K562 (cell line): ENCODE data around the gene TTLL9. TPM values are rescaled to one million over a fixed set of nuclear protein-coding genes. Genes with fewer than 3 reads are reported as not detected.

ENCODE experiments used
- ATAC-seq: fragments of 200-7000 bp; cut with Tn5 transposase; 3 replicates; pipeline ENCODE4 v1.9.1; 2020; ENCODE audit warnings: moderate library complexity
- BruUV-seq: library from RNA; stranded (reverse); fragments of 400-500 nt; replicated peaks from 2 replicates; lab custom pipeline; 2021; lab: Mats Ljungman, UMichigan
- CTCF ChIA-PET: fragments of 300-600 bp; formaldehyde crosslinking; extraction: SDS; loops from one replicate; lab custom pipeline; 2021; ENCODE audit warnings: low intra/inter-chr PET ratio; lab: Yijun Ruan, JAX
- POLR2A ChIA-PET: fragments of 300-600, 350-650 bp; sonication (Branson Sonifier 250); formaldehyde crosslinking; extraction: SDS; loops from one replicate; lab custom pipeline; 2021; ENCODE audit warnings: antibody characterized with exemption, inconsistent platforms; lab: Yijun Ruan, JAX
- DNase-seq, 4 experiments: peaks; one replicate each; pipeline versions ENCODE4 v3.0.0 to v3.0.0-alpha.2; 2011 to 2018; ENCODE audit warnings: low spot score in 3 of 4, mixed read lengths in 3 of 4; ENCODE audit errors: extremely low read depth in 1 of 4
- FAIRE-seq: peaks from 2 replicates; lab custom pipeline; 2011; peaks lifted over from hg19 to GRCh38; lab: Jason Lieb, UNC
- H2AFZ ChIP-seq: 2 replicates; pipeline ENCODE4 v1.6.0; 2011; ENCODE audit warnings: low read depth, low read length, control low read depth, inconsistent platforms
- H3K27ac ChIP-seq: fragments of 200-600 bp; 3 replicates; pipeline ENCODE4 v1.8.0; 2011; ENCODE audit warnings: low read depth, mild to moderate bottlenecking, control low read depth, inconsistent platforms, low read length, moderate library complexity, mixed read lengths; ENCODE audit errors: extremely low read depth
- H3K27me3 ChIP-seq, 2 experiments: fragments of 300-600 bp in 1 of 2; 2 replicates in 1 of 2; 3 replicates in 1 of 2; pipeline versions ENCODE4 v1.6.0 to v1.8.0; 2011; ENCODE audit warnings: inconsistent platforms in 2 of 2, low read length in 2 of 2, mild to moderate bottlenecking in 1 of 2, mixed read lengths in 1 of 2, moderate library complexity in 1 of 2; ENCODE audit not compliant: control insufficient read depth in 2 of 2, insufficient read depth in 2 of 2
- H3K36me3 ChIP-seq: fragments of 300-600 bp; 3 replicates; pipeline ENCODE4 v1.8.0; 2011; ENCODE audit warnings: mild to moderate bottlenecking, low read length, inconsistent platforms; ENCODE audit not compliant: control insufficient read depth, insufficient read depth
- H3K4me1 ChIP-seq, 2 experiments: fragments of 200-600 bp in 1 of 2; replicated peaks in 1 of 2; 2 replicates in 1 of 2; 3 replicates in 1 of 2; pipeline versions ENCODE4 v1.5.1 to v1.8.0; 2011; ENCODE audit warnings: inconsistent platforms in 2 of 2, low read length in 2 of 2, mild to moderate bottlenecking in 1 of 2, mixed read lengths in 1 of 2, moderate library complexity in 1 of 2; ENCODE audit not compliant: control insufficient read depth in 2 of 2, insufficient read depth in 2 of 2
- H3K4me2 ChIP-seq: 2 replicates; pipeline ENCODE4 v1.6.1; 2011; ENCODE audit warnings: low read length, control low read depth, inconsistent platforms, mixed read lengths; ENCODE audit not compliant: insufficient read depth
- H3K4me3 ChIP-seq: fragments of 200-600 bp; sonication (generic), shearing (Covaris generic); 2 replicates; pipeline ENCODE4 v1.5.1; 2016; ENCODE audit warnings: control low read depth, inconsistent platforms
- H3K79me2 ChIP-seq: fragments of 200-600 bp; 3 replicates; pipeline ENCODE4 v1.8.0; 2011; ENCODE audit warnings: low read length, inconsistent platforms; ENCODE audit not compliant: control insufficient read depth, insufficient read depth
- H3K9ac ChIP-seq, 2 experiments: 2 replicates each; pipeline versions ENCODE4 v1.6.0 to v1.6.1; 2011; ENCODE audit warnings: low read depth in 2 of 2, low read length in 2 of 2, control low read depth in 1 of 2, inconsistent platforms in 1 of 2, mild to moderate bottlenecking in 1 of 2, mixed read lengths in 1 of 2; ENCODE audit not compliant: insufficient read depth in 1 of 2
- H3K9me1 ChIP-seq: one replicate; pipeline ENCODE4 v1.6.0; 2011; ENCODE audit warnings: inconsistent platforms, mild to moderate bottlenecking, low read length, moderate library complexity; ENCODE audit not compliant: control insufficient read depth, insufficient read depth
- H3K9me3 ChIP-seq: replicated peaks from 2 replicates; pipeline ENCODE4 v1.5.1; 2011; ENCODE audit warnings: low read depth, low read length, inconsistent platforms; ENCODE audit not compliant: control insufficient read depth, insufficient read depth
- H4K20me1 ChIP-seq: replicated peaks from 2 replicates; pipeline ENCODE4 v1.6.1; 2011; ENCODE audit warnings: low read length, inconsistent platforms, mixed read lengths; ENCODE audit not compliant: control insufficient read depth, insufficient read depth
- CBX5 ChIP-seq: IDR thresholded peaks from 2 replicates; pipeline ENCODE4 v1.6.1; 2014; ENCODE audit warnings: low read depth, borderline replicate concordance
- FOXP4 ChIP-seq: sonication (generic); formaldehyde crosslinking; IDR thresholded peaks from 2 replicates; pipeline ENCODE4 v1.8.0; 2022; ENCODE audit warnings: mild to moderate bottlenecking, missing genetic modification reagents, borderline replicate concordance
- HLTF ChIP-seq: fragments of 450-650 bp; IDR thresholded peaks from 2 replicates; pipeline ENCODE4 v1.6.1; 2016
- ILF3 ChIP-seq: fragments of 450-650 bp; IDR thresholded peaks from 2 replicates; pipeline ENCODE4 v1.6.1; 2018; ENCODE audit warnings: antibody characterized with exemption, mild to moderate bottlenecking, moderate library complexity, borderline replicate concordance
- MBD2 ChIP-seq: sonication (generic); IDR thresholded peaks from 2 replicates; pipeline ENCODE4 v1.6.1; 2016; ENCODE audit warnings: low read depth, borderline replicate concordance
- MCM2 ChIP-seq: fragments of 450-650 bp; IDR thresholded peaks from 2 replicates; pipeline ENCODE4 v1.6.1; 2017; ENCODE audit warnings: low read depth, mild to moderate bottlenecking
- NCOA2 ChIP-seq, 2 experiments: fragments of 450-650 bp; IDR thresholded peaks; 2 replicates each; pipeline ENCODE4 v1.6.1; 2018; ENCODE audit warnings: mild to moderate bottlenecking in 2 of 2, moderate library complexity in 1 of 2; ENCODE audit not compliant: partially characterized antibody in 2 of 2
- PHB2 ChIP-seq: fragments of 450-650 bp; IDR thresholded peaks from 2 replicates; pipeline ENCODE4 v1.6.1; 2017; ENCODE audit warnings: low read depth
- PKNOX1 ChIP-seq: fragments of 450-650 bp; IDR thresholded peaks from 2 replicates; pipeline ENCODE4 v1.6.1; 2016
- THAP7 ChIP-seq: fragments of 250-450 bp; sonication (Bioruptor Pico); IDR thresholded peaks from 2 replicates; pipeline ENCODE4 v1.5.0; 2021
- ZNF124 ChIP-seq: sonication (generic); formaldehyde crosslinking; IDR thresholded peaks from 2 replicates; pipeline ENCODE4 v1.8.1; 2022; ENCODE audit warnings: missing genetic modification reagents
- ZNF217 ChIP-seq: sonication (generic); formaldehyde crosslinking; IDR thresholded peaks from 2 replicates; pipeline ENCODE4 v1.8.0; 2022; ENCODE audit warnings: mild to moderate bottlenecking, missing genetic modification reagents
- ZNF696 ChIP-seq: fragments of 250-450 bp; sonication (Bioruptor Pico); conservative IDR thresholded peaks from 2 replicates; pipeline ENCODE4 v1.4.0; 2020; ENCODE audit warnings: mild to moderate bottlenecking, moderate library complexity
- ZNF79 ChIP-seq: fragments of 250-450 bp; sonication (Bioruptor Pico); IDR thresholded peaks from 2 replicates; pipeline ENCODE4 v1.4.0; 2020; ENCODE audit warnings: low read depth, mild to moderate bottlenecking, moderate library complexity
- WGBS: fragments of 100-300 bp; shearing (Covaris generic); methylation state at CpG from one replicate; pipeline ENCODE4 v1.1.6; 2016; ENCODE audit warnings: low coverage, mixed read lengths; ENCODE audit not compliant: insufficient coverage; ENCODE audit errors: missing lambda C conversion rate; 5-methylcytosine and 5-hydroxymethylcytosine counted together
- in situ Hi-C: fragments of 300-500 bp; cut with MboI; formaldehyde crosslinking; loops from 4 replicates; pipeline ENCODE4 v1.15.0; 2018; ENCODE audit warnings: inconsistent platforms, mixed read lengths
- intact Hi-C: fragments of 100-400 bp; cut with micrococcal nuclease; formaldehyde crosslinking; loops from 2 replicates; pipeline ENCODE4 v1.14.2; 2022
- polyA plus RNA-seq, 8 experiments: library from polyadenylated mRNA; depleted of rRNA in 4 of 8; stranded (reverse) in 5 of 8; unstranded in 3 of 8; fragments of >200 nt; fragmentation: Nextera tagmentation in 2 of 8; fragmentation: Illumina TruSeq in 1 of 8; extraction: Ambion mirVana in 2 of 8; extraction: Trizol in 1 of 8; gene quantifications; 2 replicates each; pipeline versions ENCODE4 v1.2.1 to v1.2.3, GENCODE V29; 2011 to 2014; ENCODE audit warnings: inconsistent platforms in 1 of 8, missing spikeins in 1 of 8
- total RNA-seq, 7 experiments: library from RNA; depleted of rRNA in 6 of 7; stranded (reverse); fragments of >200 nt in 6 of 7; fragmentation: Illumina TruSeq in 2 of 7; extraction: Trizol in 2 of 7; gene quantifications; 2 replicates each; pipeline versions ENCODE4 v1.2.1 to v1.2.3, GENCODE V29; 2011 to 2021; ENCODE audit warnings: low replicate concordance in 1 of 7

TTLL9 gene
- total and polyA plus RNA-seq, 9 of the 15 experiments (the other 6 are each of a cell fraction or from before 2014, with no cell fraction given), result 0.06 to 0.07 TPM; not detected in 7

- peaks cover 0 to 10% of the 10 kb centered on the region in 2 experiments; a peak in 2 of 5 replicates for H3K27me3 ChIP-seq
- in situ Hi-C loops (no loop called here), intact Hi-C loops (no loop called here)
- no peaks in the 10 kb centered on the region for H3K9me3 ChIP-seq
- H3K79me2 ChIP-seq, result no peaks in the 10 kb centered on the region
- 29% methylated on average over 2 of the region's 2 CpGs for WGBS
- no peak overlapping the region for H3K4me3 ChIP-seq
- peaks cover 8% of the 10 kb centered on the region; the same call in 2 of the 3 replicates for H3K36me3 ChIP-seq
- no peak overlapping the region for H2AFZ ChIP-seq
- no peaks in the 10 kb centered on the region for H3K9me1 ChIP-seq
- no peak overlapping the region for H3K4me2 ChIP-seq
- POLR2A ChIA-PET, result no interaction called here
- no peak overlapping the region for H3K9ac ChIP-seq
- peaks cover 0 to under 1% of the 10 kb centered on the region in 2 experiments; a peak in 1 of 5 replicates for H3K4me1 ChIP-seq
- ATAC-seq, result no peak
- H4K20me1 ChIP-seq, result peaks cover 16% of the 10 kb centered on the region; the same call in 1 of the 2 replicates
- TF ChIP-seq MCM2 (no peak), ZNF696 (CRISPR knock-in tag) (no peak), ILF3 (no peak), FOXP4 (CRISPR knock-in tag) (no peak), THAP7 (CRISPR knock-in tag) (no peak), HLTF (no peak), PKNOX1 (no peak), ZNF217 (CRISPR knock-in tag) (no peak), CBX5 (no peak), MBD2 (no peak), ZNF79 (CRISPR knock-in tag) (no peak), ZNF124 (CRISPR knock-in tag) (no peak), PHB2 (no peak), NCOA2 (IDR thresholded peaks at IDR 0.05; ENCODE audit: partially characterized antibody in 2 of 2) (no peak)
- TF ChIP-seq, all 486 proteins: peak for 0
- CTCF ChIA-PET, result no interaction called here
- FAIRE-seq, result no peak
- no TSS peak for BruUV-seq
- no peak for DNase-seq
- H3K27ac ChIP-seq, result no peak overlapping the region
Observed at GRCh38 chr20:31939661-31940060, 69.2 kb downstream of the TTLL9 start.
